CD8-positive, alpha-beta memory T cell (primary cell): ENCODE measurements around the gene SERTM1. TPM values are rescaled to one million over a fixed set of nuclear protein-coding genes. Genes with fewer than 3 reads are reported as not detected.

ENCODE experiments used
- CTCF ChIA-PET: fragments of 350-600 bp; sonication (Branson Sonifier 250); formaldehyde crosslinking; loops from one replicate; lab custom pipeline; 2021; ENCODE audit warnings: antibody characterized with exemption; lab: Charles Lee
- POLR2A ChIA-PET: fragments of 350-600 bp; sonication (Branson Sonifier 250); formaldehyde crosslinking; loops from one replicate; lab custom pipeline; 2021; ENCODE audit warnings: antibody characterized with exemption; lab: Charles Lee
- DNase-seq, 5 donors: peaks; one replicate each; pipeline versions ENCODE4 v3.0.0 to v3.0.0-alpha.2; 2020 to 2022; ENCODE audit warnings: mixed read lengths in 1 of 5
- H3K27ac ChIP-seq: one replicate; pipeline ENCODE4 v1.7.0; 2013; ENCODE audit warnings: low read depth, mild to moderate bottlenecking, low read length, moderate library complexity
- H3K27me3 ChIP-seq: 2 replicates; pipeline ENCODE4 v1.7.0; 2013; ENCODE audit warnings: low read length, mild to moderate bottlenecking; ENCODE audit not compliant: insufficient read depth, poor library complexity, severe bottlenecking
- H3K36me3 ChIP-seq: 2 replicates; pipeline ENCODE4 v1.7.0; 2013; ENCODE audit warnings: mild to moderate bottlenecking, low read length, moderate library complexity; ENCODE audit not compliant: insufficient read depth
- H3K4me1 ChIP-seq: 2 replicates; pipeline ENCODE4 v1.7.0; 2013; ENCODE audit warnings: mild to moderate bottlenecking, low read length, moderate library complexity; ENCODE audit not compliant: insufficient read depth
- H3K4me3 ChIP-seq: 2 replicates; pipeline ENCODE4 v1.7.0; 2013; ENCODE audit warnings: mild to moderate bottlenecking, low read length
- H3K9me3 ChIP-seq: 2 replicates; pipeline ENCODE4 v1.7.0; 2013; ENCODE audit warnings: mild to moderate bottlenecking, low read length
- H3K27ac Mint-ChIP-seq, 8 donors: one replicate each; pipeline ENCODE4 v1.8.0; 2020 to 2021; ENCODE audit warnings: mixed read lengths in 8 of 8, mild to moderate bottlenecking in 6 of 8, inconsistent platforms in 3 of 8, moderate library complexity in 3 of 8
- H3K27me3 Mint-ChIP-seq, 2 donors: one replicate each; pipeline ENCODE4 v1.8.0; 2020 to 2021; ENCODE audit warnings: mixed read lengths in 2 of 2, mild to moderate bottlenecking in 1 of 2, moderate library complexity in 1 of 2
- H3K36me3 Mint-ChIP-seq, 3 donors: one replicate each; pipeline ENCODE4 v1.8.0; 2020 to 2021; ENCODE audit warnings: mixed read lengths in 3 of 3, inconsistent platforms in 1 of 3, mild to moderate bottlenecking in 1 of 3
- H3K4me1 Mint-ChIP-seq, 3 donors: one replicate each; pipeline ENCODE4 v1.8.0; 2020 to 2021; ENCODE audit warnings: mixed read lengths in 3 of 3, inconsistent platforms in 1 of 3, mild to moderate bottlenecking in 1 of 3
- H3K4me3 Mint-ChIP-seq, 7 donors: one replicate each; pipeline ENCODE4 v1.8.0; 2020 to 2021; ENCODE audit warnings: mixed read lengths in 7 of 7, mild to moderate bottlenecking in 6 of 7, moderate library complexity in 4 of 7, inconsistent platforms in 2 of 7
- H3K9me3 Mint-ChIP-seq, 5 donors: one replicate each; pipeline ENCODE4 v1.8.0; 2020 to 2022; ENCODE audit warnings: mixed read lengths in 5 of 5, mild to moderate bottlenecking in 3 of 5, moderate library complexity in 2 of 5, inconsistent platforms in 1 of 5
- polyA plus RNA-seq: library from polyadenylated mRNA; unstranded; fragments of 300-500 nt; fragmentation: Illumina TruSeq; gene quantifications from one replicate; pipeline ENCODE4 v1.2.3, GENCODE V29; 2021
- total RNA-seq, 2 experiments: library from RNA; stranded (reverse); gene quantifications; one replicate each; pipeline ENCODE4 v1.2.3, GENCODE V29; 2021

SERTM1 gene
- total and polyA plus RNA-seq, 3 experiments from 2014 or later = not detected

DNA sequence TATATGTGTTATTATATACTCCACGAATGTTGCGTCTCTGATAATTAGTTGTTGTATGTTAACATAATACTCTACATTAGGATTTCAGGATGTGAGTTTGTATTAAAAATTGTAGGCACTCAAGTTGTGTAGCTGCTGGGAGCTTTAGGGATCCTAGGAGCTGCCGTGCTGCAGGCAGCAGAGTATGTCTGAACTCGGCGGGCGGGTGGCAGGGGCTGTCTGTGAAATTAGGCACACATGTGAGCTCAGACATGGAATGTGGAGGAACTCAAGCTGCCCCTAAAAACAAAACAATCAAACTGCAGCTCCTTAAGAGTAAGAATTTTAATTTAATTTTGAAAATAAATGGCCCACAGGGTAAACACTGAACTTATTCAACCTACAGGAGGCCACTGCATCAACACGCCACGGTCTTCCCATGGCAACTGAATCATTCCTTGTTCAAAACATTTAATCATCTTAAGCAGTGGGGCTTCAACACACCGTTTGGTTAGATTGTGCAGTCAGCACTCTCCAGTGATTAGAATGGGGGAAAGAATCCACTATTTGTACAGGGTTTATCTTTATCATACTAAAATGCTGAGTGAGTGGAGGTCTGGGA is 22.7 kb downstream of the SERTM1 start:
- POLR2A ChIA-PET = no interaction called here
- H3K9me3 Mint-ChIP-seq = peaks cover 0 to 6% (median 3%) of the 10 kb centered on the region in 5 donors
- H3K4me3 ChIP-seq = no peak overlapping the region
- no peaks in the 10 kb centered on the region for H3K36me3 Mint-ChIP-seq
- H3K27ac ChIP-seq = no peak overlapping the region
- no peak overlapping the region for H3K27ac Mint-ChIP-seq
- no peaks in the 10 kb centered on the region for H3K4me1 ChIP-seq
- no peak for DNase-seq
- no peaks in the 10 kb centered on the region for H3K4me1 Mint-ChIP-seq
- CTCF ChIA-PET = no interaction called here
- no peaks in the 10 kb centered on the region for H3K27me3 ChIP-seq
- H3K4me3 Mint-ChIP-seq = no peak overlapping the region
- H3K36me3 ChIP-seq = no peaks in the 10 kb centered on the region
- H3K27me3 Mint-ChIP-seq = peaks cover 0 to 6% of the 10 kb centered on the region in 2 donors
- H3K9me3 ChIP-seq = no peaks in the 10 kb centered on the region

GRCh38 chr13:36700170-36700569 is 26.4 kb downstream of the SERTM1 start:
- Mint-ChIP-seq H3K27me3 (peaks cover 4 to 11% of the 10 kb centered on the region in 2 donors), H3K4me3 (no peak overlapping the region), H3K27ac (no peak overlapping the region), H3K9me3 (peaks cover 0 to 6% (median 3%) of the 10 kb centered on the region in 5 donors), H3K36me3 (no peaks in the 10 kb centered on the region), H3K4me1 (no peaks in the 10 kb centered on the region)
- no peaks in the 10 kb centered on the region for H3K9me3 ChIP-seq
- CTCF ChIA-PET = no interaction called here
- H3K4me1 ChIP-seq = no peaks in the 10 kb centered on the region
- DNase-seq = no peak
- no peaks in the 10 kb centered on the region for H3K27me3 ChIP-seq
- no peaks in the 10 kb centered on the region for H3K36me3 ChIP-seq
- no peak overlapping the region for H3K27ac ChIP-seq
- no peak overlapping the region for H3K4me3 ChIP-seq
- POLR2A ChIA-PET = no interaction called here

DNA sequence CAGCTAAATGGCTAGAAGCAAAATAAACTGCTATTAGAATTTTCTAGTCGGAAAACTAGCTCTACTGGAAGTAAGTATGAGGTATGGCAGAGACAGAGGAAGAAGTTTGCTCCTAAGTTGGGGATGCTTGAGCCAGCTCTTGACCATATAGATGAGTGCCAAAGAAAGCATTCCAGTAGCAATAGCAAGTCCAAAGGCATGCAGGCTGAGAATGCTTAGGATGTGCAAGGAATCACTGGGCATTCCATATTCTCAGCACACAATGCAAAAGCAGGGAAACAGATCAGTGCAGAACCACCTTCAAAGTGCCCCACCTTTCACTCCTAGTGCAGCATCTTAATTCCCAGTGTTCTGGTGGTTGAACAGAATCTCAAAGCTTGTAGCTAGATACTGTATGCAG is 32.9 kb downstream of the SERTM1 start:
- H3K27me3 Mint-ChIP-seq = peaks cover 8 to 9% of the 10 kb centered on the region in 2 donors
- no peak overlapping the region for H3K4me3 Mint-ChIP-seq
- no peaks in the 10 kb centered on the region for H3K4me1 Mint-ChIP-seq

DNA sequence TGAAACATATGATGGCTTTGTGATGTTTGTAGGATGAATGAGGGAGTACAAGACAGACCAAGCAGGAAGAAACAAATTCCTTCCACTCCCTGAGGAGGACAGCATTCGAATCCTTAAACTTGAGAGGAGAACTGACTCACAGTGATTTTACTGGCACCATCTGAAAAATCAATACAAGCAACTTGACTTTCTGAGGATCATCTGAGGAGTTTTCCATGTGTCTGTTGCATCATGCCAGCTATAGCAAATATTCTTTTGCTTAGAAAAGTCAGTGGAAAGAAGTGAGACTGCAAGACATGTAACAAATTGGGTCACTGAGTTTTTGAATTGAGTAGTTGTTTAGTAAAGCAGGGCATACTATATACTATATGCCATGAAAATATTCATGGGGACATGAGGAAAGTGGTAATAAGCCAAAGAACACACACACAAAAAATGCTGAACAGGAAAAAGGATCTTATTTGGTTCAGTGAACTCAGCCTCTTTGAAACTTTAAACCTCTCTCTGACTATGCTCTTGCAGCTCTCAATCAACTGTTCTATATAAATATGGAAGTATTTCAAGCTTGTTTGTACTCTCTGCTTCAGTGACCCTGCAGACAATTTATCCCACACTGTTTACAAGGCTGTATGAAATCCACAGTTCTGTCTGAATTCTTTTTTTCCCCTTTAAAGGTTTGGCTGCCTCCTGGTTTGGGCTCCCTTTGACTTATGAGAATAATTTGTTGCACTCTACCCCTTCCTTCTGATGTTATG is 35.5 kb downstream of the SERTM1 start:
- Mint-ChIP-seq H3K9me3 (no peaks in the 10 kb centered on the region), H3K4me1 (no peaks in the 10 kb centered on the region), H3K27me3 (peaks cover 10% of the 10 kb centered on the region in 2 donors), H3K4me3 (no peak overlapping the region), H3K36me3 (no peaks in the 10 kb centered on the region), H3K27ac (no peak overlapping the region)
- no peak for DNase-seq
- no peak overlapping the region for H3K4me3 ChIP-seq
- H3K27me3 ChIP-seq = no peaks in the 10 kb centered on the region
- no peak overlapping the region for H3K27ac ChIP-seq
- H3K9me3 ChIP-seq = no peaks in the 10 kb centered on the region
- CTCF ChIA-PET = no interaction called here
- POLR2A ChIA-PET = no interaction called here
- H3K4me1 ChIP-seq = no peaks in the 10 kb centered on the region
- no peaks in the 10 kb centered on the region for H3K36me3 ChIP-seq

More for the DNA sequence above, 32.9 kb downstream of the SERTM1 start:
- Mint-ChIP-seq H3K9me3 (no peaks in the 10 kb centered on the region), H3K36me3 (no peaks in the 10 kb centered on the region), H3K27ac (no peak overlapping the region)
- Histone ChIP-seq H3K4me3 (no peak overlapping the region), H3K36me3 (no peaks in the 10 kb centered on the region), H3K27me3 (no peaks in the 10 kb centered on the region), H3K4me1 (no peaks in the 10 kb centered on the region), H3K9me3 (no peaks in the 10 kb centered on the region), H3K27ac (no peak overlapping the region)
- DNase-seq = no peak
- POLR2A ChIA-PET = no interaction called here
- CTCF ChIA-PET = no interaction called here

GRCh38 chr13:36710396-36710795 is 36.6 kb downstream of the SERTM1 start:
- no peak overlapping the region for H3K27ac Mint-ChIP-seq
- peaks cover 7 to 10% of the 10 kb centered on the region in 2 donors for H3K27me3 Mint-ChIP-seq
- no peaks in the 10 kb centered on the region for H3K4me1 ChIP-seq
- no peaks in the 10 kb centered on the region for H3K9me3 ChIP-seq
- H3K27ac ChIP-seq = no peak overlapping the region
- ChIA-PET POLR2A (no interaction called here), CTCF (no interaction called here)
- no peak overlapping the region for H3K4me3 ChIP-seq
- no peaks in the 10 kb centered on the region for H3K9me3 Mint-ChIP-seq
- H3K36me3 Mint-ChIP-seq = no peaks in the 10 kb centered on the region
- no peak overlapping the region for H3K4me3 Mint-ChIP-seq
- no peaks in the 10 kb centered on the region for H3K4me1 Mint-ChIP-seq
- H3K27me3 ChIP-seq = no peaks in the 10 kb centered on the region
- no peaks in the 10 kb centered on the region for H3K36me3 ChIP-seq
- DNase-seq = no peak

DNA sequence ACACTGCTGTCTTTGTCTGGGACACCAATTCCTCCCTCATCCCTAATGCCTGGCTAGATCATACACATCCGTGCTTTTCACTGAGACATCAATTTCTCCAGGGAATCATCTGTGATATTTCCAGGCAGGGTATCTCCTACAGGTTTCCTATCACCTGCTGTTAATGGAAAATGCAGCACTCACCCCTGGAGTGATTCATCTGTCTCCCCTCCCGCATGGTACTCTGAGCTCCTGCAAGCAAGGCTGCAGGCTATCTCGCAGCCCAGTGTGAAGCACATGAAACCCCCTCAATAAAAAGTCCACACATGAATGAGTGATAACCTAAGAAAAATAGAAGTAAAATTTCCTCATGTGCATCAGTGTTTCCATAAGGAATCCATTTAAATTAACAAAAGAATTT is 38.5 kb downstream of the SERTM1 start:
- Mint-ChIP-seq H3K36me3 (no peaks in the 10 kb centered on the region), H3K27ac (no peak overlapping the region), H3K9me3 (no peaks in the 10 kb centered on the region), H3K27me3 (peaks cover 7 to 8% of the 10 kb centered on the region in 2 donors), H3K4me3 (no peak overlapping the region), H3K4me1 (no peaks in the 10 kb centered on the region)
- H3K4me3 ChIP-seq = no peak overlapping the region
- no peaks in the 10 kb centered on the region for H3K27me3 ChIP-seq
- no peaks in the 10 kb centered on the region for H3K9me3 ChIP-seq
- ChIA-PET POLR2A (no interaction called here), CTCF (interaction anchor here (1.0 kb wide), 1 partner anchor 11 kb away, joined by 3 read pairs; no protein-coding TSS in a partner anchor)
- H3K4me1 ChIP-seq = no peaks in the 10 kb centered on the region
- H3K36me3 ChIP-seq = no peaks in the 10 kb centered on the region
- DNase-seq = no peak
- H3K27ac ChIP-seq = no peak overlapping the region

GRCh38 chr13:36712770-36713169 is 39.0 kb downstream of the SERTM1 start:
- CTCF ChIA-PET = interaction anchor here (0.6 to 1.0 kb wide), 3 partner anchors 10 to 32 kb away, joined by 3 read pairs; no protein-coding TSS in a partner anchor
- H3K4me3 Mint-ChIP-seq = no peak overlapping the region
- Histone ChIP-seq H3K9me3 (no peaks in the 10 kb centered on the region), H3K4me1 (no peaks in the 10 kb centered on the region), H3K36me3 (no peaks in the 10 kb centered on the region), H3K27ac (no peak overlapping the region), H3K27me3 (no peaks in the 10 kb centered on the region), H3K4me3 (no peak overlapping the region)
- POLR2A ChIA-PET = no interaction called here
- H3K9me3 Mint-ChIP-seq = no peaks in the 10 kb centered on the region
- no peak overlapping the region for H3K27ac Mint-ChIP-seq
- no peaks in the 10 kb centered on the region for H3K36me3 Mint-ChIP-seq
- no peak for DNase-seq
- H3K4me1 Mint-ChIP-seq = no peaks in the 10 kb centered on the region
- H3K27me3 Mint-ChIP-seq = peaks cover 7 to 8% of the 10 kb centered on the region in 2 donors

DNA sequence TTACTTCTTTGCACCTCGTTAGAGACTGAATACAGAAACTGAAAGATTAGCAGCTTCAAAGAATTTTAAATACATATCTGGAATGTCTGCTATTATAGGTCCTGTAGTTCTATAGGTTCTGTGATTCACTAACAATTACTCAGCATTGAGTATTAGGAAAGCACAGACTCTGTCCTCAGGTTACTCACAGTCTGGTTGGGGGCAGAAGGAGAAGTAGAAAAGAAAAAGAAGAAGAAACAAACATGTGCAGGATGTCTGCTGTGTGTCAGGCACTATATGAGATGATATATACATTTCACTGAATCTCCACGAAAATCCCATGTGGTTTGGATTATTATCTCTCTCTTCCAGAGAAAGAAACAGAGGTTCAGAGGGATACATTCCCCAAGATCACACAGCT is 40.1 kb downstream of the SERTM1 start:
- no peaks in the 10 kb centered on the region for H3K9me3 ChIP-seq
- POLR2A ChIA-PET = no interaction called here
- H3K4me3 Mint-ChIP-seq = no peak overlapping the region
- CTCF ChIA-PET = interaction anchor here (1.1 kb wide), 1 partner anchor 9 kb away, joined by 3 read pairs; no protein-coding TSS in a partner anchor
- H3K4me1 ChIP-seq = no peaks in the 10 kb centered on the region
- no peaks in the 10 kb centered on the region for H3K36me3 ChIP-seq
- H3K4me1 Mint-ChIP-seq = no peaks in the 10 kb centered on the region
- no peak for DNase-seq
- no peak overlapping the region for H3K4me3 ChIP-seq
- H3K9me3 Mint-ChIP-seq = no peaks in the 10 kb centered on the region
- no peaks in the 10 kb centered on the region for H3K27me3 ChIP-seq
- no peaks in the 10 kb centered on the region for H3K36me3 Mint-ChIP-seq
- no peak overlapping the region for H3K27ac ChIP-seq
- no peak overlapping the region for H3K27ac Mint-ChIP-seq
- peaks cover 3 to 8% of the 10 kb centered on the region in 2 donors for H3K27me3 Mint-ChIP-seq
